Measurements from ENCODE around the gene PRTG.
"Not testable (repeated sequence)": the region's sequence is repeated elsewhere in the genome, so short reads cannot be mapped to it uniquely, and the experiment has no call there.

PRTG gene

DNA sequence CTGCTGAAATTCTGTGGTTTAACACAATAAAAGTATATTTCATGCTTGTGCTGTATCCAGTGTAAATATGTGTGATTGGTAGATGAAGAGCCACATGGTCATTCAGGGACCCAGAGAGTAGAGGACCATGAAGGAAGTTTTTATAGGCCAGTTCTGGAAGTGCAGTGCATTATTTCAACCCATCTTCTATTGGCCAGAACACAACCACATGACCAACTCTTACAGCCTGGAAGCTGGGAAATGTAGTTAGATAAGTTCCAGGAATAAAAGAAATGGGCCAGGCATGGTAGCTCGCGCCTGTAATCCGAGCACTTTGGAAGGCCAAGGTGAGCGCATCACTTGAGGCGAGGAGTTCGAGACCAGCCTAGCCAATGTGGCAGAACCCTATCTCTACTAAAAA lies 21.4 kb upstream of the PRTG start:
- H3K23ac ChIP-seq (ENCODE audit: low read length in 2 of 2), result no peak overlapping the region
- no peak overlapping the region for H3K4me2 ChIP-seq (ENCODE audit: low read length, poor library complexity, severe bottlenecking)
- no peak overlapping the region for H2AK5ac ChIP-seq (ENCODE audit: low read length, severe bottlenecking)
- no peak overlapping the region for H3K18ac ChIP-seq (ENCODE audit: low read depth in 1 of 2, low read length in 2 of 2)
- H4K91ac ChIP-seq (ENCODE audit: low read length), result no peak overlapping the region
- H3K27me3 ChIP-seq (ENCODE audit: control insufficient read depth in 1 of 2, insufficient read depth in 1 of 2, low read length in 2 of 2), result no peaks in the 10 kb centered on the region
- H2AFZ ChIP-seq (ENCODE audit: low read depth, low read length), result no peak overlapping the region
- H2BK5ac ChIP-seq (ENCODE audit: low read depth, low read length, poor library complexity, severe bottlenecking), result no peak overlapping the region
- H3K36me3 ChIP-seq (ENCODE audit: control insufficient read depth in 1 of 2, insufficient read depth in 2 of 2, low read depth in 1 of 2, low read length in 2 of 2), result no peaks in the 10 kb centered on the region
- H2BK120ac ChIP-seq (ENCODE audit: low read depth, low read length), result no peak overlapping the region
- H3K4me3 ChIP-seq (ENCODE audit: insufficient read depth in 1 of 2, low read depth in 1 of 2, low read length in 2 of 2), result no peak overlapping the region
- 81% methylated on average over 6 of the region's 6 CpGs for WGBS
- H2BK12ac ChIP-seq (ENCODE audit: low read length in 2 of 2), result no peak overlapping the region
- no peaks in the 10 kb centered on the region for H3K9me3 ChIP-seq (ENCODE audit: control insufficient read depth, low read length)
- H3K79me1 ChIP-seq (replicated peaks; ENCODE audit: low read length, poor library complexity, severe bottlenecking), result no peaks in the 10 kb centered on the region
- H3K4ac ChIP-seq (ENCODE audit: low read depth in 1 of 2, low read length in 2 of 2), result no peak overlapping the region
- H3K14ac ChIP-seq (ENCODE audit: low read length in 2 of 2), result no peak overlapping the region
- no peaks in the 10 kb centered on the region for H3K4me1 ChIP-seq (ENCODE audit: control insufficient read depth, insufficient read depth, low read depth, low read length)
- no peak overlapping the region for H4K8ac ChIP-seq (ENCODE audit: low read length)
- no peak overlapping the region for H3K9ac ChIP-seq (ENCODE audit: low read length)
- no peak overlapping the region for H2BK15ac ChIP-seq (ENCODE audit: low read depth, poor library complexity, severe bottlenecking)
- no peak overlapping the region for H3K27ac ChIP-seq (ENCODE audit: low read length, poor library complexity, severe bottlenecking)
- no peak for DNase-seq

DNA sequence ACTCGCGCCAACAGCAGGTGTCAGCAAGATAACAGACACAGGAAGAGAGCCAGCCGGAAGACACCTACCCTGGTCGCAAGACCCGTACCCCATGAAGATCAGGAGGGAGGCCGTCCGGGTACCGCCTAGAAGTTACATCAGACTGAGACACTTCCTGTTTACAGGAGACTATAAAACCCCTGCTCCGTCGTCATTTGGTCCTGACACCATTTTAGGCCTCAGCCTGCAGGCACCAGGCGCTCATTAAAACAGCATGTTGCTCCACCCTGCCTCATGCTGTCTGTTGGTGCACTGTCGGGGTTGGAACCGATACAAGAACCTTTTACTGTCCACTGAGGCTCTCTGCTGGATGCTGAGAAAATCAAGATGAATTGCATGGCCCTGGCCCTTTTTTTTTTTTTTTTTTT lies 15.6 kb upstream of the PRTG start:
- H2BK12ac ChIP-seq (ENCODE audit: low read length in 2 of 2), result no peak overlapping the region
- no peak overlapping the region for H3K4me2 ChIP-seq (ENCODE audit: low read length, poor library complexity, severe bottlenecking)
- H3K14ac ChIP-seq (ENCODE audit: low read length in 2 of 2), result no peak overlapping the region
- H2AFZ ChIP-seq (ENCODE audit: low read depth, low read length), result no peak overlapping the region
- H3K9me3 ChIP-seq (ENCODE audit: control insufficient read depth, low read length), result no peaks in the 10 kb centered on the region
- peaks cover 2% of the 10 kb centered on the region for H3K4me1 ChIP-seq (ENCODE audit: control insufficient read depth, insufficient read depth, low read depth, low read length)
- no peak overlapping the region for H3K23ac ChIP-seq (ENCODE audit: low read length in 2 of 2)
- H2BK120ac ChIP-seq (ENCODE audit: low read depth, low read length), result no peak overlapping the region
- peak overlapping the region; percentile 54 for H4K8ac ChIP-seq (ENCODE audit: low read length)
- H4K91ac ChIP-seq (ENCODE audit: low read length), result no peak overlapping the region
- H2AK5ac ChIP-seq (ENCODE audit: low read length, severe bottlenecking), result no peak overlapping the region
- no peak overlapping the region for H3K18ac ChIP-seq (ENCODE audit: low read depth in 1 of 2, low read length in 2 of 2)
- no peaks in the 10 kb centered on the region for H3K36me3 ChIP-seq (ENCODE audit: control insufficient read depth in 1 of 2, insufficient read depth in 2 of 2, low read depth in 1 of 2, low read length in 2 of 2)
- no peak overlapping the region for H3K4me3 ChIP-seq (ENCODE audit: insufficient read depth in 1 of 2, low read depth in 1 of 2, low read length in 2 of 2)
- no peaks in the 10 kb centered on the region for H3K79me1 ChIP-seq (replicated peaks; ENCODE audit: low read length, poor library complexity, severe bottlenecking)
- no peak overlapping the region for H2BK15ac ChIP-seq (ENCODE audit: low read depth, poor library complexity, severe bottlenecking)
- no peaks in the 10 kb centered on the region for H3K27me3 ChIP-seq (ENCODE audit: control insufficient read depth in 1 of 2, insufficient read depth in 1 of 2, low read length in 2 of 2)
- 76% methylated on average over 13 of the region's 13 CpGs for WGBS
- H3K4ac ChIP-seq (ENCODE audit: low read depth in 1 of 2, low read length in 2 of 2), result no peak overlapping the region
- no peak overlapping the region for H3K9ac ChIP-seq (ENCODE audit: low read length)
- H3K27ac ChIP-seq (ENCODE audit: low read length, poor library complexity, severe bottlenecking), result no peak overlapping the region
- no peak overlapping the region for H2BK5ac ChIP-seq (ENCODE audit: low read depth, low read length, poor library complexity, severe bottlenecking)
- no peak for DNase-seq

DNA sequence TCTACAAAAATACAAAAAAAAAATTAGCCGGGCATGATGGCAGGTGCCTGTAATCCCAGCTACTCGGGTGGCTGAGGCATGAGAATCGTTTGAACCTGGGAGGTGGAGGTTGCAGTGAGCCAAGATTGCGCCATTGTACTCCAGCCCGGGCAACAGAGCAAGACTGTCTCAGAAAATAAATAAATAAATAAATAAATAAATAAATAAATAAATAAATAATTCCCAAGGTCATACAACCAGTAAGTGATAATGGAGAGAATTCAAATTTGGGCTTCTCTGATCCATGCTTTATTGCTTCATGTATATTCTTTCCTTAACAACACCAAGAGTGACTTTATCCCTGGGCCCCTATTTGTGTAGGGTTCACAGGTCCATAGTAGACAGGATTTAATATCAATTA lies 10.5 kb upstream of the PRTG start:
- not testable (repeated sequence) for H3K9ac ChIP-seq (ENCODE audit: low read length); H2AFZ ChIP-seq (ENCODE audit: low read depth, low read length); H4K8ac ChIP-seq (ENCODE audit: low read length); H2BK15ac ChIP-seq (ENCODE audit: low read depth, poor library complexity, severe bottlenecking); H3K9me3 ChIP-seq (ENCODE audit: control insufficient read depth, low read length); H3K18ac ChIP-seq (ENCODE audit: low read depth in 1 of 2, low read length in 2 of 2); H2AK5ac ChIP-seq (ENCODE audit: low read length, severe bottlenecking); H4K91ac ChIP-seq (ENCODE audit: low read length); H2BK120ac ChIP-seq (ENCODE audit: low read depth, low read length); H2BK12ac ChIP-seq (ENCODE audit: low read length in 2 of 2); H3K27ac ChIP-seq (ENCODE audit: low read length, poor library complexity, severe bottlenecking); H3K14ac ChIP-seq (ENCODE audit: low read length in 2 of 2); H3K4me1 ChIP-seq (ENCODE audit: control insufficient read depth, insufficient read depth, low read depth, low read length); H3K4me2 ChIP-seq (ENCODE audit: low read length, poor library complexity, severe bottlenecking); DNase-seq; H3K4me3 ChIP-seq (ENCODE audit: insufficient read depth in 1 of 2, low read depth in 1 of 2, low read length in 2 of 2); H2BK5ac ChIP-seq (ENCODE audit: low read depth, low read length, poor library complexity, severe bottlenecking); H3K4ac ChIP-seq (ENCODE audit: low read depth in 1 of 2, low read length in 2 of 2); H3K23ac ChIP-seq (ENCODE audit: low read length in 2 of 2); H3K79me1 ChIP-seq (replicated peaks; ENCODE audit: low read length, poor library complexity, severe bottlenecking); H3K36me3 ChIP-seq (ENCODE audit: control insufficient read depth in 1 of 2, insufficient read depth in 2 of 2, low read depth in 1 of 2, low read length in 2 of 2); H3K27me3 ChIP-seq (ENCODE audit: control insufficient read depth in 1 of 2, insufficient read depth in 1 of 2, low read length in 2 of 2)
- 90% methylated on average over 3 of the region's 5 CpGs for WGBS

DNA sequence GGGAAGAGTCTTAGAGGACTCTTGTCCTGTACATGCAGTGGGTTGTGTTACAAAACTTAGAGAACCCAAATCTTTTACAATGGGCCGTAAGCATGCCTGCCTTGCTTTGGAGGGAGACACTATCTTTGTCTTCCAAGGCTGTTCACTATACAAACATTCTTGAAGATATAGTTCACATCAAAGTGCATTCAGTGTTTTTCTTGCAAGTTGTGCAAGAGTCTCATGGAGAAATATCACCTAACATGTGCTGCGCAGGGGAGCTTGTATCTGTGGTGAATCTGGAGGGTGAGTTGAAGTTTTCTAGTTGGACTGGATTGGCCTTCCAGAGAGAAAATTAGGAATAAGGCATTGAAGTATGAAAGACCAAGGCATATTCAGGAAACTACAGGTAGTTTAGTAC lies 7.8 kb upstream of the PRTG start:
- no peak overlapping the region for H3K27ac ChIP-seq (ENCODE audit: low read length, poor library complexity, severe bottlenecking)
- no peak overlapping the region for H2AFZ ChIP-seq (ENCODE audit: low read depth, low read length)
- H3K23ac ChIP-seq (ENCODE audit: low read length in 2 of 2), result no peak overlapping the region
- peaks cover 2% of the 10 kb centered on the region for H3K4me1 ChIP-seq (ENCODE audit: control insufficient read depth, insufficient read depth, low read depth, low read length)
- peaks cover 0 to 11% of the 10 kb centered on the region in 2 experiments for H3K27me3 ChIP-seq (ENCODE audit: control insufficient read depth in 1 of 2, insufficient read depth in 1 of 2, low read length in 2 of 2)
- H2BK5ac ChIP-seq (ENCODE audit: low read depth, low read length, poor library complexity, severe bottlenecking), result no peak overlapping the region
- H3K4me3 ChIP-seq (ENCODE audit: insufficient read depth in 1 of 2, low read depth in 1 of 2, low read length in 2 of 2), result no peak overlapping the region
- no peak overlapping the region for H2BK12ac ChIP-seq (ENCODE audit: low read length in 2 of 2)
- H2BK15ac ChIP-seq (ENCODE audit: low read depth, poor library complexity, severe bottlenecking), result no peak overlapping the region
- H2AK5ac ChIP-seq (ENCODE audit: low read length, severe bottlenecking), result no peak overlapping the region
- H4K8ac ChIP-seq (ENCODE audit: low read length), result no peak overlapping the region
- H3K14ac ChIP-seq (ENCODE audit: low read length in 2 of 2), result no peak overlapping the region
- H3K9ac ChIP-seq (ENCODE audit: low read length), result no peak overlapping the region
- DNase-seq, result no peak
- no peak overlapping the region for H4K91ac ChIP-seq (ENCODE audit: low read length)
- no peaks in the 10 kb centered on the region for H3K79me1 ChIP-seq (replicated peaks; ENCODE audit: low read length, poor library complexity, severe bottlenecking)
- no peak overlapping the region for H2BK120ac ChIP-seq (ENCODE audit: low read depth, low read length)
- H3K18ac ChIP-seq (ENCODE audit: low read depth in 1 of 2, low read length in 2 of 2), result no peak overlapping the region
- H3K36me3 ChIP-seq (ENCODE audit: control insufficient read depth in 1 of 2, insufficient read depth in 2 of 2, low read depth in 1 of 2, low read length in 2 of 2), result no peaks in the 10 kb centered on the region
- no peak overlapping the region for H3K4me2 ChIP-seq (ENCODE audit: low read length, poor library complexity, severe bottlenecking)
- WGBS, result 97% methylated on average over 2 of the region's 2 CpGs
- no peak overlapping the region for H3K4ac ChIP-seq (ENCODE audit: low read depth in 1 of 2, low read length in 2 of 2)
- H3K9me3 ChIP-seq (ENCODE audit: control insufficient read depth, low read length), result no peaks in the 10 kb centered on the region

Data from mesenchymal stem cell (in vitro differentiated cells and primary cell).